Endothelial cell of umbilical vein (primary cell): Measurements from ENCODE around the gene SMAD9. TPM values are rescaled to one million over a fixed set of nuclear protein-coding genes. Genes with fewer than 3 reads are reported as not detected.

Experiments used
- BruUV-seq: library from RNA; stranded (reverse); fragments of 400-500 nt; replicated peaks from 2 replicates; lab custom pipeline; 2021; lab: Mats Ljungman, UMichigan
- CTCF ChIA-PET: fragments of 300-600, 350-600 bp; sonication (Branson Sonifier 250); formaldehyde crosslinking; loops from one replicate; lab custom pipeline; 2021; ENCODE audit warnings: antibody characterized with exemption, inconsistent platforms; lab: Charles Lee
- POLR2A ChIA-PET: fragments of 300-600, 350-600 bp; sonication (Branson Sonifier 250); formaldehyde crosslinking; loops from one replicate; lab custom pipeline; 2021; ENCODE audit warnings: antibody characterized with exemption, inconsistent platforms; lab: Charles Lee
- DNase-seq: peaks from one replicate; pipeline ENCODE4 v3.0.0-alpha.2; 2011; ENCODE audit warnings: low read depth, low spot score
- FAIRE-seq: peaks from 2 replicates; lab custom pipeline; 2011; peaks lifted over from hg19 to GRCh38; lab: Jason Lieb, UNC
- H2AFZ ChIP-seq: 2 replicates; pipeline ENCODE4 v1.6.0; 2012; ENCODE audit warnings: low read depth, low read length, control low read depth, inconsistent platforms
- H3K27ac ChIP-seq: 2 replicates; pipeline ENCODE4 v1.5.1; 2011; ENCODE audit warnings: low read depth, mild to moderate bottlenecking, control low read depth, low read length, moderate library complexity; ENCODE audit not compliant: insufficient read depth
- H3K27me3 ChIP-seq, 2 experiments: 2 replicates each; pipeline versions ENCODE4 v1.6.0 to v1.6.1; 2011; ENCODE audit warnings: low read length in 2 of 2, mixed read lengths in 1 of 2; ENCODE audit not compliant: control insufficient read depth in 2 of 2, insufficient read depth in 2 of 2
- H3K36me3 ChIP-seq, 2 experiments: 2 replicates in 1 of 2; 3 replicates in 1 of 2; pipeline ENCODE4 v1.5.1; 2011; ENCODE audit warnings: low read length in 2 of 2, mild to moderate bottlenecking in 1 of 2, moderate library complexity in 1 of 2; ENCODE audit not compliant: control insufficient read depth in 2 of 2, insufficient read depth in 2 of 2; ENCODE audit errors: extremely low read depth in 1 of 2
- H3K4me1 ChIP-seq: 3 replicates; pipeline ENCODE4 v1.5.1; 2011; ENCODE audit warnings: mild to moderate bottlenecking, low read length; ENCODE audit not compliant: control insufficient read depth, insufficient read depth; ENCODE audit errors: extremely low read depth
- H3K4me2 ChIP-seq: 2 replicates; pipeline ENCODE4 v1.6.1; 2011; ENCODE audit warnings: low read length, control low read depth, mixed read lengths; ENCODE audit not compliant: insufficient read depth
- H3K4me3 ChIP-seq, 3 experiments: fragments of 200-600 bp in 1 of 3; sonication (generic), shearing (Covaris generic) in 1 of 3; replicated peaks in 1 of 3; 2 replicates each; pipeline ENCODE4 v1.5.1; 2011 to 2016; ENCODE audit warnings: control low read depth in 3 of 3, low read length in 3 of 3, mild to moderate bottlenecking in 2 of 3, inconsistent platforms in 1 of 3, low read depth in 1 of 3, moderate library complexity in 1 of 3; ENCODE audit not compliant: insufficient read depth in 1 of 3
- H3K79me2 ChIP-seq: 2 replicates; pipeline ENCODE4 v1.6.0; 2012; ENCODE audit warnings: low read length, inconsistent platforms; ENCODE audit not compliant: control insufficient read depth, insufficient read depth
- H3K9ac ChIP-seq: replicated peaks from 2 replicates; pipeline ENCODE3; 2011; ENCODE audit warnings: low read length, control low read depth; ENCODE audit not compliant: insufficient read depth; ENCODE audit errors: extremely low read depth
- H3K9me1 ChIP-seq: replicated peaks from 3 replicates; pipeline ENCODE4 v1.6.0; 2011; ENCODE audit warnings: mild to moderate bottlenecking, low read length; ENCODE audit not compliant: control insufficient read depth, insufficient read depth; ENCODE audit errors: extremely low read depth
- H3K9me3 ChIP-seq: replicated peaks from 2 replicates; pipeline ENCODE4 v1.5.1; 2012; ENCODE audit warnings: low read length, inconsistent platforms; ENCODE audit not compliant: control insufficient read depth, insufficient read depth
- H4K20me1 ChIP-seq: replicated peaks from 2 replicates; pipeline ENCODE3; 2011; ENCODE audit warnings: mild to moderate bottlenecking, low read length; ENCODE audit not compliant: control insufficient read depth, insufficient read depth; ENCODE audit errors: extremely low read depth
- EZH2 ChIP-seq: IDR thresholded peaks from 2 replicates; pipeline ENCODE4 v1.6.1; 2012; ENCODE audit warnings: borderline replicate concordance, low read depth, mild to moderate bottlenecking, moderate library complexity, low read length, inconsistent platforms; ENCODE audit not compliant: severe bottlenecking
- GATA2 ChIP-seq: IDR thresholded peaks from 2 replicates; pipeline ENCODE4 v1.7.0; 2011; ENCODE audit warnings: low read depth, mild to moderate bottlenecking, moderate library complexity, mixed read lengths, low read length; ENCODE audit not compliant: insufficient read length, insufficient read depth
- JUN ChIP-seq: IDR thresholded peaks from 2 replicates; pipeline ENCODE4 v1.6.1; 2011; ENCODE audit warnings: borderline replicate concordance, low read depth; ENCODE audit not compliant: insufficient read length, insufficient read depth
- POLR2A ChIP-seq: IDR thresholded peaks from 2 replicates; pipeline ENCODE4 v1.6.1; 2012; ENCODE audit warnings: low read depth, mild to moderate bottlenecking, control low read depth, low read length
- POLR2AphosphoS5 ChIP-seq: IDR thresholded peaks from 2 replicates; pipeline ENCODE4 v1.6.1; 2012; ENCODE audit warnings: low read depth, mild to moderate bottlenecking, control low read depth, low read length, moderate library complexity; ENCODE audit not compliant: insufficient read depth
- dilution Hi-C: fragments of 300-500 bp; cut with MboI; formaldehyde crosslinking; loops from one replicate; pipeline ENCODE4 v1.15.0; 2019; ENCODE audit warnings: low sequenced_read_pairs; ENCODE audit not compliant: extremely low pct_ligation_motif_present
- intact Hi-C: fragments of 100-400 bp; cut with micrococcal nuclease; formaldehyde crosslinking; loops from one replicate; pipeline ENCODE4 v1.10.0; 2022
- polyA plus RNA-seq, 4 experiments: library from polyadenylated mRNA; depleted of rRNA in 3 of 4; stranded (reverse) in 3 of 4; unstranded in 1 of 4; fragments of >200 nt; gene quantifications; 2 replicates each; pipeline versions ENCODE4 v1.2.1 to v1.2.3, GENCODE V29; 2011 to 2012; ENCODE audit warnings: missing spikeins in 1 of 4
- total RNA-seq: library from RNA; stranded (reverse); gene quantifications from 2 replicates; pipeline ENCODE4 v1.2.3, GENCODE V29; 2021
- TF ChIP-seq, protein P1 (sequence below): IDR thresholded peaks from 2 replicates; pipeline ENCODE4 v1.6.1; 2011; ENCODE audit not compliant: insufficient read depth, insufficient read length
- TF ChIP-seq, protein P2 (sequence below), 2 donors: IDR thresholded peaks; 1 replicate in 1 of 2; 2 replicates in 1 of 2; pipeline ENCODE4 v1.5.1; 2011; ENCODE audit warnings: low read length in 2 of 2, mild to moderate bottlenecking in 2 of 2, moderate library complexity in 2 of 2, control low read depth in 1 of 2, inconsistent platforms in 1 of 2, low read depth in 1 of 2; ENCODE audit not compliant: insufficient read depth in 1 of 2; ENCODE audit errors: extremely low read depth in 1 of 2

The SMAD9 gene
- total and polyA plus RNA-seq, 2 donors (not counting 3 experiments of a cell fraction or from before 2014, with no cell fraction given), result 2.2 to 4.2 TPM

DNA sequence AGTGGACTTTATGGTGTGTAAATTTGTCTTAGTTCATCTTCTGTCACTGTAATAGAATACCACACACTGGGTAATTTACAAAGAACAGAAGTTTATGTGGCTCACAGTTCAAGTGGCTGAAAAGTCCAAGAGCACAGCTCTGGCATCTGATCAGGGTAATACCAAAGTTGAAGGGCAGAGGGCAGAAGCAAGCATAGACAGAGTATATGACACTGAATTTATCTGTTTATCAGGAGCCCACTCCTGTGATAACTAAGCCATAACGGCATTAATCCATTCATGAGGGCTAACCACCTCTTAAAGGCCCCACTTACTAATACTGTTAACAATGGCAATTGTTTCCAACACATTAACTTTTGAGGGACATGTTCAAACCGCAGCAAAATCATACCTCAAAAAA lies 105.0 kb downstream of the SMAD9 start:
- FAIRE-seq (no peak), DNase-seq (no peak)
- Histone ChIP-seq H3K4me1 (peaks cover 12% of the 10 kb centered on the region), H3K36me3 (no peaks in the 10 kb centered on the region), H3K27me3 (peaks cover 1 to 13% of the 10 kb centered on the region in 2 experiments), H3K4me2 (no peak overlapping the region), H3K79me2 (peaks cover 7% of the 10 kb centered on the region), H2AFZ (no peak overlapping the region), H3K9me1 (no peaks in the 10 kb centered on the region), H3K4me3 (no peak overlapping the region), H3K9me3 (no peaks in the 10 kb centered on the region), H3K27ac (no peak overlapping the region), H4K20me1 (no peaks in the 10 kb centered on the region), H3K9ac (no peak overlapping the region)
- dilution Hi-C loops (no loop called here), intact Hi-C loops (loop anchor here (5.0 to 10.0 kb wide), 4 partner anchors 60 to 1530 kb away; partner anchors contain the start of genes CCDC169 and UFM1)
- ChIA-PET POLR2A (no interaction called here), CTCF (interaction anchor here (0.8 to 1.0 kb wide), 2 partner anchors 8 to 166 kb away, joined by 3 to 4 read pairs; no protein-coding TSS in a partner anchor)
- BruUV-seq, result no TSS peak
- no peak for TF ChIP-seq GATA2
- TF ChIP-seq POLR2A, result no peak
- TF ChIP-seq POLR2AphosphoS5, result no peak

DNA sequence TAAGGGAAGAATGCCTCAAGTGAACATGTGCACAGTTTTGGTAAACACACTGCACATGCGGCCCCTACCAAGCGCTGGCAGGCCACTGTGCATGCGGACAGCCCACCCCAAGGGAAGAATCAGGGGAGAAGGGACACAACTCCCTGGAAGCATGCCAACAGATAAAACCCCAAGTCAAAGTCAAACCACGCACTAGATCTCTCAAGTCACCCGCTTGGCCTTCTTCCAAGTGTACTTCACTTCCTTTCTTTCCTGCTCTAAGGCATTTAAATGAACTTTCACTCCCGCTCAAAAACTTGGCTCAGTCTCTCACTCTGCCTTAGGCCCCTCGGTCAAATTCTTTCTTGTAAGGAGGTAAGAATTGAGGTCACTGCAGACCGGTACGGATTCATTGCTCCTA lies 105.6 kb downstream of the SMAD9 start:
- peak overlapping the region; percentile 46 for H2AFZ ChIP-seq
- ChIA-PET POLR2A (no interaction called here), CTCF (interaction anchor here (1.0 kb wide), 1 partner anchor 9 kb away, joined by 3 read pairs; no protein-coding TSS in a partner anchor)
- dilution Hi-C loops, result no loop called here
- H3K36me3 ChIP-seq, result no peaks in the 10 kb centered on the region
- H3K9ac ChIP-seq, result no peak overlapping the region
- intact Hi-C loops, result loop anchor here (10.0 kb wide), 3 partner anchors 60 to 1530 kb away; partner anchors contain the start of gene UFM1
- no peak overlapping the region for H3K4me3 ChIP-seq
- H3K79me2 ChIP-seq, result peaks cover under 1% of the 10 kb centered on the region
- peak; percentile 30 for DNase-seq
- H3K27me3 ChIP-seq, result peaks cover 5 to 13% of the 10 kb centered on the region in 2 experiments
- H3K9me3 ChIP-seq, result no peaks in the 10 kb centered on the region
- H3K4me2 ChIP-seq, result no peak overlapping the region
- TF ChIP-seq JUN (no peak), EZH2 (no peak), POLR2A (no peak), POLR2AphosphoS5 (no peak), GATA2 (no peak)
- TF ChIP-seq, protein P1, sequence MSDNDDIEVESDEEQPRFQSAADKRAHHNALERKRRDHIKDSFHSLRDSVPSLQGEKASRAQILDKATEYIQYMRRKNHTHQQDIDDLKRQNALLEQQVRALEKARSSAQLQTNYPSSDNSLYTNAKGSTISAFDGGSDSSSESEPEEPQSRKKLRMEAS, result no peak
- TF ChIP-seq, protein P2, sequence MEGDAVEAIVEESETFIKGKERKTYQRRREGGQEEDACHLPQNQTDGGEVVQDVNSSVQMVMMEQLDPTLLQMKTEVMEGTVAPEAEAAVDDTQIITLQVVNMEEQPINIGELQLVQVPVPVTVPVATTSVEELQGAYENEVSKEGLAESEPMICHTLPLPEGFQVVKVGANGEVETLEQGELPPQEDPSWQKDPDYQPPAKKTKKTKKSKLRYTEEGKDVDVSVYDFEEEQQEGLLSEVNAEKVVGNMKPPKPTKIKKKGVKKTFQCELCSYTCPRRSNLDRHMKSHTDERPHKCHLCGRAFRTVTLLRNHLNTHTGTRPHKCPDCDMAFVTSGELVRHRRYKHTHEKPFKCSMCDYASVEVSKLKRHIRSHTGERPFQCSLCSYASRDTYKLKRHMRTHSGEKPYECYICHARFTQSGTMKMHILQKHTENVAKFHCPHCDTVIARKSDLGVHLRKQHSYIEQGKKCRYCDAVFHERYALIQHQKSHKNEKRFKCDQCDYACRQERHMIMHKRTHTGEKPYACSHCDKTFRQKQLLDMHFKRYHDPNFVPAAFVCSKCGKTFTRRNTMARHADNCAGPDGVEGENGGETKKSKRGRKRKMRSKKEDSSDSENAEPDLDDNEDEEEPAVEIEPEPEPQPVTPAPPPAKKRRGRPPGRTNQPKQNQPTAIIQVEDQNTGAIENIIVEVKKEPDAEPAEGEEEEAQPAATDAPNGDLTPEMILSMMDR (IDR thresholded peaks at IDR 0.05; ENCODE audit: extremely low read depth in 1 of 2, insufficient read depth in 1 of 2, low read depth in 1 of 2, low read length in 2 of 2), result no peak
- H3K4me1 ChIP-seq, result peaks cover 9% of the 10 kb centered on the region
- FAIRE-seq, result peak; percentile 64
- H3K27ac ChIP-seq, result no peak overlapping the region
- no TSS peak for BruUV-seq
- no peaks in the 10 kb centered on the region for H3K9me1 ChIP-seq
- H4K20me1 ChIP-seq, result no peaks in the 10 kb centered on the region
